Mucosa of descending colon (tissue), 3 donors: Measurements from ENCODE around the gene ZNF853. TPM values are rescaled to one million over a fixed set of nuclear protein-coding genes. Genes with fewer than 3 reads are reported as not detected.

ENCODE experiments used
- ATAC-seq: fragments of 200-7000 bp; cut with Tn5 transposase; one replicate; pipeline ENCODE4 v1.9.1; 2020; ENCODE audit warnings: mild to moderate bottlenecking, moderate library complexity
- DNase-seq, 3 donors: peaks; one replicate each; pipeline ENCODE4 v3.0.0-alpha.2; 2020
- H3K36me3 ChIP-seq: fragments of 200-600 bp; one replicate; pipeline ENCODE4 v1.8.0; 2021; ENCODE audit warnings: low read depth, mild to moderate bottlenecking
- H3K4me1 ChIP-seq: fragments of 200-600 bp; one replicate; pipeline ENCODE4 v1.8.0; 2021; ENCODE audit warnings: low read depth, mild to moderate bottlenecking
- H3K4me3 ChIP-seq: fragments of 200-600 bp; one replicate; pipeline ENCODE4 v1.8.0; 2021; ENCODE audit warnings: mild to moderate bottlenecking
- H3K9me3 ChIP-seq: fragments of 200-600 bp; one replicate; pipeline ENCODE4 v1.8.0; 2021; ENCODE audit warnings: mild to moderate bottlenecking
- intact Hi-C, 2 donors: fragments of 100-400 bp; cut with DNase I in 1 of 2; cut with micrococcal nuclease in 1 of 2; formaldehyde crosslinking; loops; one replicate each; pipeline versions ENCODE4 v1.11.0 to v1.11.1; 2022; cut with DNase I, micrococcal nuclease
- total RNA-seq, 3 donors: library from RNA; stranded (reverse); fragmentation: NEBNext Ultra II Directional in 2 of 3; extraction: Animal tissue kit (Norgen Biotek cat#: 25700) in 2 of 3; gene quantifications; one replicate each; pipeline versions ENCODE4 v1.2.1 to v1.2.4, GENCODE V29; 2021 to 2023
- TF ChIP-seq, protein P1 (sequence below): fragments of 200-600 bp; IDR thresholded peaks from one replicate; pipeline ENCODE4 v1.8.0; 2022; ENCODE audit warnings: antibody characterized with exemption, mild to moderate bottlenecking
- donor health status: DM: no; HTN: no; CAD: no; lungs with moderate emphysema.
- donor health status: DM: no; HTN: no; CAD: no.
- donor health status: DM: no; HTN: yes; CAD: no.

Gene ZNF853
- total RNA-seq, 3 donors from 2014 or later: 0.84 to 19.9 (median 1.4) TPM

GRCh38 chr7:6604458-6604857 lies 11.0 kb upstream of the ZNF853 start:
- Histone ChIP-seq H3K4me1 (no peaks in the 10 kb centered on the region), H3K9me3 (no peaks in the 10 kb centered on the region), H3K36me3 (no peaks in the 10 kb centered on the region), H3K4me3 (no peak overlapping the region)
- intact Hi-C loops: no loop called here
- no peak for DNase-seq
- TF ChIP-seq, protein P1, sequence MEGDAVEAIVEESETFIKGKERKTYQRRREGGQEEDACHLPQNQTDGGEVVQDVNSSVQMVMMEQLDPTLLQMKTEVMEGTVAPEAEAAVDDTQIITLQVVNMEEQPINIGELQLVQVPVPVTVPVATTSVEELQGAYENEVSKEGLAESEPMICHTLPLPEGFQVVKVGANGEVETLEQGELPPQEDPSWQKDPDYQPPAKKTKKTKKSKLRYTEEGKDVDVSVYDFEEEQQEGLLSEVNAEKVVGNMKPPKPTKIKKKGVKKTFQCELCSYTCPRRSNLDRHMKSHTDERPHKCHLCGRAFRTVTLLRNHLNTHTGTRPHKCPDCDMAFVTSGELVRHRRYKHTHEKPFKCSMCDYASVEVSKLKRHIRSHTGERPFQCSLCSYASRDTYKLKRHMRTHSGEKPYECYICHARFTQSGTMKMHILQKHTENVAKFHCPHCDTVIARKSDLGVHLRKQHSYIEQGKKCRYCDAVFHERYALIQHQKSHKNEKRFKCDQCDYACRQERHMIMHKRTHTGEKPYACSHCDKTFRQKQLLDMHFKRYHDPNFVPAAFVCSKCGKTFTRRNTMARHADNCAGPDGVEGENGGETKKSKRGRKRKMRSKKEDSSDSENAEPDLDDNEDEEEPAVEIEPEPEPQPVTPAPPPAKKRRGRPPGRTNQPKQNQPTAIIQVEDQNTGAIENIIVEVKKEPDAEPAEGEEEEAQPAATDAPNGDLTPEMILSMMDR: no peak
- no peak for ATAC-seq

DNA sequence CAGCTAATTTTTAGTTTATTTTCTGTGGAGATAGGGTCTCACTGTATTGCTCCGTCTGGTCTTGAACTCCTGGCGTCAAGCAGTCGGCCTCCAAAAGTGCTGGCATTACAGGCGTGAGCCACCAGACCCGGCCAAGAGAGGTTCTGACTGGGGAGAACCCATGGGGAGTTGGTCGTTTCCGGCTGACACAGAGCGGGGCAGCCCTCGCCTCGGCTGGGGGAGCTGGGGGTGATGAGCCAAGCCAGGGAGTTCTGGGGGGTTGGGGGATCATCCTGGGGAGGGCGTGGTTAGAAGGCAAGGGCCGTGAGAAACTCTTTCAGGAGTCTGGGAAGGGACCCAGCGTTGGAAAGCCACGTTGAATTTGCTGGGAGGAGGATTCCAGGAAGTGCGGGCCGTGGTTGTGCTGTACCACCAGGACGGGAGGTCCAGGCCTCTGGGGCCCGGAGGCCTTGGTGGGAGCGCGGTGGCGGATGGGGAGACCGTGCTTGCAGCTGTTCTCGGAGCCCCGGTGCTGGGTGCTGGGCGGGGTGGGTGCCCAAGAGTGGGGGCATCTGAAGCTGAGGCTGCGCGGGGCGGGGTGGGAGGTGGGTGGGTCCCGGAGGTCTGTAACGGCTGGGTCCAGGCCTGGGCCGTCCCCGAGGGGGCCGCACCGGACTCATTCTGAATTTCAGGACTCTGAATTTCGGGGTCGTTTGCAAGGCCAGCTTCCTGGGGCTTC lies 8.4 kb upstream of the ZNF853 start:
- ATAC-seq (no peak), DNase-seq (no peak)
- Histone ChIP-seq H3K9me3 (no peaks in the 10 kb centered on the region), H3K4me3 (no peak overlapping the region), H3K4me1 (no peaks in the 10 kb centered on the region), H3K36me3 (no peaks in the 10 kb centered on the region)
- TF ChIP-seq, protein P1: no peak
- intact Hi-C loops: no loop called here

DNA sequence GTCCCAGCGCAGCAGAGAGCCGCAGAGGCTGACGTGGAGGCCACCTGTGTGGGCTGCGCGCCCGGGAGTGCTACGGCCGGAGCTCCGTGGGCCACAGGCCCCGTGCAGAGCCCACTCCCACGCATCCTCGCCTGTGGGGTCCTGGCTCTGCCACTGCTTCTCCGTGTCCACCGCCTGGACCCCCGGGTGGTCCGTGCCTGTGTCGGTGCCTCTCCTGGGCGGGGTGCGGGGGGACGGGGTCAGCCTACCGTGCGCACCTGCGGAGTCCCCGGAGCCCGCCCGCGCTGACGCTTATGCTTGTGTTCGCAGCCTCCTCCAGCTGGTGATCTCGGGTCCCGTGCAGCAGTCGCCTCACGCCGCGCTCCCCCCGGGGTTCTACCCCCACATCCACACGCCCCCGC lies 7.8 kb upstream of the ZNF853 start:
- intact Hi-C loops: no loop called here
- no peak for DNase-seq
- Histone ChIP-seq H3K9me3 (no peaks in the 10 kb centered on the region), H3K4me1 (no peaks in the 10 kb centered on the region), H3K4me3 (no peak overlapping the region), H3K36me3 (no peaks in the 10 kb centered on the region)
- no peak for ATAC-seq
- TF ChIP-seq, protein P1: no peak

DNA sequence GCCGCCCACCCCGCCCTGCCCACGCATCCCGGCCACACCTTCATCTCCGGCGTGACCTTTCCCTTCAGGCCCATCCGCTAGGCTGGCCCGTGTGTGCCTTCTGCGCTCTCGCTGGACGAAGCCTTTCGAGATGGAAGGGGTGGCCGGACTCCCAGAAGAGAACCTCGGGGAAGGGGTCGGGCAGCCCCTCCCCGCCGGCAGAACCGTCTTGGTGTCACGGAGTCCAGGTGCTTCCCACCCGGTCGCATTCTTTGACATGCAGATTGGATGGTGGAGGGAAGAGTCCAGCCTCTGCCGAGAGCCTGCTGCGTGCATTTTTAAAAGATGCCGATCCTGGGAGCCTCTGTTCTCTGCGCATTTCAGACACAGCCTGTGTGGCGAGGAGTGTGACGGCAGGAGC lies 7.3 kb upstream of the ZNF853 start:
- H3K4me1 ChIP-seq: no peaks in the 10 kb centered on the region
- H3K36me3 ChIP-seq: no peaks in the 10 kb centered on the region
- ATAC-seq (no peak), DNase-seq (no peak)
- no peaks in the 10 kb centered on the region for H3K9me3 ChIP-seq
- intact Hi-C loops: no loop called here
- no peak overlapping the region for H3K4me3 ChIP-seq
- TF ChIP-seq, protein P1: no peak

DNA sequence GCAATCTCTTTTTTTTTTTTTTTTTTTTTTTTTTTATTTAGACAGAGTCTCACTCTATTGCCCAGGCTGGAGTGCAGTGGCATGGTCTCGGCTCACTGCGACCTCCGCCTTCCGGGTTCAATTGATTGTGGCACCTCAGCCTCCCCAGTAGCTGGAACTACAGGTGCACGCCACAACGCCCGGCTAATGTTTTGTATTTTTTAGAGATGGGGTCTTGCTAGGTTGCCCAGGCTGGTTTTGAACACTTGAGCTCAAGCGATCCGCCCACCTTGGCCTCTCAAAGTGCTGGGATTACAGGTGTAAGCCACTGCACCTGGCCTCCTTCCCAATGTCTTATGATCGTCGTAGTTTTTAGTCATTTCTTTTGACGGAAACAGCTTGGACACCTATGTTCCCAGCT lies 6.6 kb upstream of the ZNF853 start:
- Histone ChIP-seq H3K9me3 (no peaks in the 10 kb centered on the region), H3K4me3 (no peak overlapping the region), H3K4me1 (no peaks in the 10 kb centered on the region), H3K36me3 (no peaks in the 10 kb centered on the region)
- DNase-seq: no peak
- TF ChIP-seq, protein P1: no peak
- no peak for ATAC-seq
- intact Hi-C loops: no loop called here

GRCh38 chr7:6612819-6613218 lies 2.6 kb upstream of the ZNF853 start:
- intact Hi-C loops: no loop called here
- TF ChIP-seq, protein P1: no peak
- Histone ChIP-seq H3K9me3 (no peaks in the 10 kb centered on the region), H3K36me3 (no peaks in the 10 kb centered on the region), H3K4me3 (no peak overlapping the region), H3K4me1 (peaks cover 5% of the 10 kb centered on the region)
- ATAC-seq (no peak), DNase-seq (no peak)
